Measurements from ENCODE around the gene NUDT14.
A peak's percentile ranks its signal among the peaks of the same experiment; 100 is the strongest.

Gene NUDT14

DNA sequence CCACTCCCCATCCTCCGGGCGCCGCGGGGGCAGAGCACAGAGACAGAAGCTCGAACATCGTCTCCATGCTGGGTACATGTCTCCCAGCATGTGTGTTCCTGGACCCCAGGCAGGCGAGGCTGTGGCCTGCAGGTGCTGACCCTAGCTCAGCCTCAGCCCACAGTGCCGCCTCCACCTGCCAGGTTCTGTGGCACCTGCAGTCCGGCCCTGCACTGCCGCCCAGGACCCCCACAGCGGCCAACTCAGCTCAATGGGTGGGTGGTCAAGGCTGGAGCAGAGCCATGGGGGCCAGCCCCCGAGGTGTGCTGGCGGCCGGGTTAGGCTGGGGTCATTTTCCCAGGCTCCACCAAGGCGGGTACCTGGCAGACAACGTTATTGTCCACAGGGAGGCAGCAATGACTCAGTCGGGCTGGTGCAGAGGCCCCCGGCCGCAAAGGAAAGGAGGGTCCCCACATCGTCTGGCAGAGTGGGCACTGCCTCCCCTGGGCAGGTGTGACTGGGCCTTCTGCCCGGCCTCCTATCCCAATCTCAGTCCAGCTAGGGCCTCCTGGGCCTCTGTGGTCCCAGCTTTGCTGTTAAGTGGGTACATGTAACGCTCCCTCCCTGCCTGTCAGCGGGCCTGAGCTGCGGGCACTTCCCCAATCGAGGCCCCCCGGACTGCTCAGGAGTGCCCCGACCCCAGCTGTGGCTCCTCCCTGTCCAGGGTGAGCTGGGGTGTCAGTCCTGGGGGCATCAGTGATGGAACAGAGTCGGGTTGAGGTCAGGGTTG is 20.2 kb upstream of the NUDT14 start:
- DNase-seq (ENCODE audit: low read depth, low spot score), result no peak
- Histone ChIP-seq H3K27me3 (ENCODE audit: insufficient read depth, insufficient read length) (peaks cover 30% of the 10 kb centered on the region), H3K36me3 (ENCODE audit: insufficient read depth, insufficient read length, low read length) (no peaks in the 10 kb centered on the region), H3K4me3 (ENCODE audit: insufficient read length, low read depth) (no peak overlapping the region), H3K9ac (ENCODE audit: insufficient read length, low read depth) (no peak overlapping the region), H3K9me3 (ENCODE audit: insufficient read depth, low read length) (no peaks in the 10 kb centered on the region), H3K4me1 (ENCODE audit: insufficient read depth, insufficient read length) (peaks cover 13% of the 10 kb centered on the region)
- TF ChIP-seq SUZ12 (IDR thresholded peaks at IDR 0.05; ENCODE audit: extremely low read depth, insufficient read depth, insufficient read length) (no peak), YY1 (IDR thresholded peaks at IDR 0.05; ENCODE audit: insufficient read depth, insufficient read length) (no peak), ZNF274 (IDR thresholded peaks at IDR 0.05; ENCODE audit: low read depth, low read length) (no peak)

DNA sequence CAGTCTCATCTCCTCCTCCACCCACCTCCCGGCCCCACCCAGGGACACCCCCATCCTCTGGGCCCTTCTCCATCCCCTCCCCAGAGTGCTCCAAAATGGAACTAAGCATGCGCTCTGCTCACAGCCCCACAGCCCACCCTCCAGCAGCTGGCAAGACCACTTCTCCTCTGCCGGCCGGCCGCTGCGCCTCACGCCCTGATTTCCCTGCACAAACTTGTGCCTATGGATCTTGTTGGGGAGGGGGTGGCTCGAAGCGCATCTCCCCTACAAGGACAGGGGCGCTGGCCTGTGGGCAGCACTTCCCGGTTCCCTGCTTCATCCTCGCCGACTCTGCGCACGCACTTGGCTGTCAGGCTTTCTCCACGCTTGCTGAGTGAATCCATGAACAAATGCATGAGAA is 19.5 kb upstream of the NUDT14 start:
- Histone ChIP-seq H3K9ac (ENCODE audit: insufficient read length, low read depth) (no peak overlapping the region), H3K9me3 (ENCODE audit: insufficient read depth, low read length) (no peaks in the 10 kb centered on the region), H3K36me3 (ENCODE audit: insufficient read depth, insufficient read length, low read length) (no peaks in the 10 kb centered on the region), H3K27me3 (ENCODE audit: insufficient read depth, insufficient read length) (peaks cover 37% of the 10 kb centered on the region), H3K4me3 (ENCODE audit: insufficient read length, low read depth) (no peak overlapping the region), H3K4me1 (ENCODE audit: insufficient read depth, insufficient read length) (peaks cover 18% of the 10 kb centered on the region)
- TF ChIP-seq ZNF274 (IDR thresholded peaks at IDR 0.05; ENCODE audit: low read depth, low read length), result no peak
- TF ChIP-seq SUZ12 (IDR thresholded peaks at IDR 0.05; ENCODE audit: extremely low read depth, insufficient read depth, insufficient read length), result no peak
- no peak for TF ChIP-seq YY1 (IDR thresholded peaks at IDR 0.05; ENCODE audit: insufficient read depth, insufficient read length)
- DNase-seq (ENCODE audit: low read depth, low spot score), result no peak

DNA sequence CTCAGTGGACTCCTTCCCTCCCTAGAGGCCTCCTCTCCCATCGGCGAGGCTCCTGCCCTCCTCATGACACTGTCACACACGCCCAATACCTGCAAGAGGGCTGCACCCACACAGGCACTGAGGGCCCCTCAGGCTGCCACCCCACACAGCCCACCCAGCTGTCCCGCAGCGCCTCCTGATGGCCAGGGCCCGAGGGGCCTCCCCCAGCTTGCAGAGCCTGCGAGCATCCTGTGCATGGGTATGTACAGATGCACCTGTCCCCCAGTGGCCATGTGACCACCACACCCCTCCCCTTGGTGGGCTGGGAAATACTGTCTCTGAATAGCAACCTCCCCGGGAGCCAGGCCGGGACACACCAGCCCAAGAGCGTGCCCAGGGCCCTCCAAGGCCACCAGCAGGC is 19.0 kb upstream of the NUDT14 start:
- DNase-seq (ENCODE audit: low read depth, low spot score), result no peak
- Histone ChIP-seq H3K4me1 (ENCODE audit: insufficient read depth, insufficient read length) (peaks cover 23% of the 10 kb centered on the region), H3K4me3 (ENCODE audit: insufficient read length, low read depth) (no peak overlapping the region), H3K36me3 (ENCODE audit: insufficient read depth, insufficient read length, low read length) (no peaks in the 10 kb centered on the region), H3K9me3 (ENCODE audit: insufficient read depth, low read length) (no peaks in the 10 kb centered on the region), H3K9ac (ENCODE audit: insufficient read length, low read depth) (no peak overlapping the region), H3K27me3 (ENCODE audit: insufficient read depth, insufficient read length) (peaks cover 41% of the 10 kb centered on the region)
- TF ChIP-seq SUZ12 (IDR thresholded peaks at IDR 0.05; ENCODE audit: extremely low read depth, insufficient read depth, insufficient read length) (no peak), ZNF274 (IDR thresholded peaks at IDR 0.05; ENCODE audit: low read depth, low read length) (no peak), YY1 (IDR thresholded peaks at IDR 0.05; ENCODE audit: insufficient read depth, insufficient read length) (no peak)

DNA sequence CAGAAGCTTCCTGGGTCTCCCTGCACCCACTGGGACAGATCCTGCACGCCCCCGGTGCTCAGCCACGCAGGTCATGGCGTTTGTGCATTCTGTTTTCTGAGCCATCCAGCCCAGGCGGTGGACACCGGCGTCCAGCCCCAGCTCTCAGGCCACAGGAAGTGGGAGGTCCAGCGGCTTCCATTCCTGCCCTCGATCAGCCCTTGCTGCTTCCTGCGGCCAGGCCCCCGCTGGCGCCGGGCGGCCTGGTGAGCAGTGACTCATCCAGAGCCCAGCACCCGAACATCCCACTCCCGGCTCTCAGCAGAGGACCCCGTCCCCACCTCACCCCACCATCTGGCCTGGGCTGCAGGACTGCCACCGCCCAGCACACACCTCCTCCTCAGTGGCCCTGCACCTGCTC is 18.0 kb upstream of the NUDT14 start:
- no peaks in the 10 kb centered on the region for H3K9me3 ChIP-seq (ENCODE audit: insufficient read depth, low read length)
- peaks cover 28% of the 10 kb centered on the region for H3K4me1 ChIP-seq (ENCODE audit: insufficient read depth, insufficient read length)
- H3K9ac ChIP-seq (ENCODE audit: insufficient read length, low read depth), result no peak overlapping the region
- H3K36me3 ChIP-seq (ENCODE audit: insufficient read depth, insufficient read length, low read length), result no peaks in the 10 kb centered on the region
- no peak overlapping the region for H3K4me3 ChIP-seq (ENCODE audit: insufficient read length, low read depth)
- H3K27me3 ChIP-seq (ENCODE audit: insufficient read depth, insufficient read length), result peaks cover 50% of the 10 kb centered on the region
- TF ChIP-seq ZNF274 (IDR thresholded peaks at IDR 0.05; ENCODE audit: low read depth, low read length), result no peak
- no peak for DNase-seq (ENCODE audit: low read depth, low spot score)

DNA sequence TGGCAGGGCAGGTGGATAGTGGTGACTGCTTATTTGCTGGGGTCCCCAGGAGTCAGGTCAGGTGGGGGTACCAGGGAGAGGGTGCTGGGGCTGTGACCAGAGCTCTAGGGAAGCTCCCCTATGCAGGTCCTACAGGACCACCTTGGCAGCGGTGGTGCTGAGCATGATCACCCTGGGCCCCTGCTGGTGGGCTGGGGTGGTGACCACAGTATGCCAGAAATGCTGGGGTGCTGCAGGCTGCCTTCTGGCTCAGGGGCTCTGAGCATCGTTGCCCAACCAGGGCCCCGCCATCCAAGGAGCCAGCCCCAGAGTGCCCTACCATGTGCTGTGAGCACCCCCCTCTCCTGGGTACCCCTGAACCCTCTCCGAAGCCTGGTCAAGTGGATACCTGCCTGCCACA is 17.5 kb upstream of the NUDT14 start:
- DNase-seq (ENCODE audit: low read depth, low spot score), result no peak
- no peak overlapping the region for H3K4me3 ChIP-seq (ENCODE audit: insufficient read length, low read depth)
- H3K27me3 ChIP-seq (ENCODE audit: insufficient read depth, insufficient read length), result peaks cover 55% of the 10 kb centered on the region
- H3K9me3 ChIP-seq (ENCODE audit: insufficient read depth, low read length), result no peaks in the 10 kb centered on the region
- no peak for TF ChIP-seq YY1 (IDR thresholded peaks at IDR 0.05; ENCODE audit: insufficient read depth, insufficient read length)
- no peak for TF ChIP-seq SUZ12 (IDR thresholded peaks at IDR 0.05; ENCODE audit: extremely low read depth, insufficient read depth, insufficient read length)
- TF ChIP-seq ZNF274 (IDR thresholded peaks at IDR 0.05; ENCODE audit: low read depth, low read length), result no peak
- no peaks in the 10 kb centered on the region for H3K36me3 ChIP-seq (ENCODE audit: insufficient read depth, insufficient read length, low read length)
- no peak overlapping the region for H3K9ac ChIP-seq (ENCODE audit: insufficient read length, low read depth)
- H3K4me1 ChIP-seq (ENCODE audit: insufficient read depth, insufficient read length), result peaks cover 30% of the 10 kb centered on the region

DNA sequence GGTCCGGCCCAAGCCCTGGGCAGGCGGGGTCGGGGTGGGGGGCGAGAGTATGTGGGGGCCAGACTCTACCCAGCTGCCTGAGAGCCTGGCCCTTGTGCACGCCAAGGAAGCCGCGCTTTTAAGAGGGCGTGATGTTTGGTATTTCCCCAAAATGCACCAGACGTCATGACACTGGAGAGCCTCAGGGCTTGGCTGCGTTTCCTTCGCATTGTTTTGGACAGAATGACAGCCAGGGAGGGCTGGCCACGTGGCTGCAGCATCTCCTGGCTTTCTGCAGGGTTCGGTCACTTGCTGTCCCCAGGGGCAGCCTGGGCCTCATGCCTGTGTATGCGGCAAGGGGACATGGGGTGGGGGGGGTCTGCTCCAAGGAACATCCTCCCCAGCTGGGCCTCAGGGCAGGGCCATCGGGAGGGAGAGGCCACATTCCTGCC is 16.1 kb upstream of the NUDT14 start:
- Histone ChIP-seq H3K36me3 (ENCODE audit: insufficient read depth, insufficient read length, low read length) (no peaks in the 10 kb centered on the region), H3K9ac (ENCODE audit: insufficient read length, low read depth) (no peak overlapping the region), H3K27me3 (ENCODE audit: insufficient read depth, insufficient read length) (peaks cover 57% of the 10 kb centered on the region), H3K4me1 (ENCODE audit: insufficient read depth, insufficient read length) (peaks cover 29% of the 10 kb centered on the region), H3K9me3 (ENCODE audit: insufficient read depth, low read length) (no peaks in the 10 kb centered on the region), H3K4me3 (ENCODE audit: insufficient read length, low read depth) (no peak overlapping the region)
- no peak for DNase-seq (ENCODE audit: low read depth, low spot score)
- TF ChIP-seq SUZ12 (IDR thresholded peaks at IDR 0.05; ENCODE audit: extremely low read depth, insufficient read depth, insufficient read length) (no peak), YY1 (IDR thresholded peaks at IDR 0.05; ENCODE audit: insufficient read depth, insufficient read length) (no peak), ZNF274 (IDR thresholded peaks at IDR 0.05; ENCODE audit: low read depth, low read length) (no peak)

DNA sequence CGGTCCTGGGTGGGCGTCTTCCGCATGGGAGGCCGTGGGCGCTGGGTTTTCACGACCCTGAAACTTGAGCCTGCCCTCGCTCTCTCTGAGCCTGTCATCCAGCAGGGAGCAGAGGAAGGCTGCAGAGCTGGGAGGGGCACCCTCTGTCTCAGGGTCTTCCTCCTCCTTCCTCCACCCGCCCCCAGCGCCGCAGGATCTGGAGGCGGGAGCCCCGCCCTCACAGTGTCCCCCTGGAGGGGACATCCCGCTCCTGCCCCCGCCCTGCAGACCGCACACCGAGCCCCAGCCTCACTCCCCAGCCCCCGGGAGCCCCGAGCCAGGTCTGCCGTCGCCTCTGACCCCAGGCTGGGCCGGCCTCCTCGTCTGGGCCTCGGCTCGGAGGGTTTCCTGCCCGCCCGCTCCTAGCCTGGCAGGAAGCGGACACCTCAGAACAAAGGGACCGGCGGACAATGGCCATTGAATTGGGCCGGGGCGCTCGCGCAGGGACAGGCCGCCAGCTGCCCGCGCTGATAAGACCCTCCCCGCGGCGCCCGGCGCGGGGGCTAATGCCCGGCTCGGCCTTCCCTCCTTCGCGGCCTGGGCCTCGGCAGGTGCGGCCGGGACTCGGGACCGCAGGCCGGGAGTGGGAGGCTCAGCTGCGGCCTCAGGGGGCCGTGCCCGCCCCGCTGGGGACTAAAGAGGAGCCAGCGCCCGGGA is 15.3 kb upstream of the NUDT14 start:
- H3K9ac ChIP-seq (ENCODE audit: insufficient read length, low read depth), result peak overlapping the region; percentile 72
- H3K27me3 ChIP-seq (ENCODE audit: insufficient read depth, insufficient read length), result peaks cover 57% of the 10 kb centered on the region
- H3K4me3 ChIP-seq (ENCODE audit: insufficient read length, low read depth), result peak overlapping the region; percentile 0
- H3K36me3 ChIP-seq (ENCODE audit: insufficient read depth, insufficient read length, low read length), result no peaks in the 10 kb centered on the region
- peaks cover 21% of the 10 kb centered on the region for H3K4me1 ChIP-seq (ENCODE audit: insufficient read depth, insufficient read length)
- H3K9me3 ChIP-seq (ENCODE audit: insufficient read depth, low read length), result no peaks in the 10 kb centered on the region
- no peak for DNase-seq (ENCODE audit: low read depth, low spot score)
- no peak for TF ChIP-seq YY1 (IDR thresholded peaks at IDR 0.05; ENCODE audit: insufficient read depth, insufficient read length)
- TF ChIP-seq ZNF274 (IDR thresholded peaks at IDR 0.05; ENCODE audit: low read depth, low read length), result no peak
- TF ChIP-seq SUZ12 (IDR thresholded peaks at IDR 0.05; ENCODE audit: extremely low read depth, insufficient read depth, insufficient read length), result no peak
